ENCODE results near the gene LRP1-AS. TPM values are rescaled to one million over a fixed set of nuclear protein-coding genes. Genes with fewer than 3 reads are reported as not detected.

Gene LRP1-AS
- total RNA-seq, 1 donor: not detected

DNA sequence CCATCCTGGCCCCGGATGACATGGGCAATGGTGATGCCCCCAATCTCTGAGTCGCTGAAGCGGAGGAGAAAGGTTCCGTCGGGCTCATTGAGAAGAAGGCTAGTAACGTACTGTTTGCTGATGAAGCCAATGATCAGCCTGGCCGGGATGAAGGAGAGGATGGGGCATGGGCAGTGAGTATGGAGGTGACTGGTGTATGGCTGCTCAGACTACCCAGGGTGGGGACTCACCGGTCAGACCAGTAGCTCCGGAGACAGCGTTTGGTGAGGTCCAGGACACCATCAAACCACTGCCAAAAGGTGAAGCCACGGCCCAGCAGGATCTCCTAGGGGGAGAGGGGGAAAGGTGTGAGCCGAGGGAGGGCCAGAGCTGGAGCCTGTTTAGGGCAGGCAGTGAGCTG, 47.7 kb downstream of the LRP1-AS start:
- TF ChIP-seq, protein P1, sequence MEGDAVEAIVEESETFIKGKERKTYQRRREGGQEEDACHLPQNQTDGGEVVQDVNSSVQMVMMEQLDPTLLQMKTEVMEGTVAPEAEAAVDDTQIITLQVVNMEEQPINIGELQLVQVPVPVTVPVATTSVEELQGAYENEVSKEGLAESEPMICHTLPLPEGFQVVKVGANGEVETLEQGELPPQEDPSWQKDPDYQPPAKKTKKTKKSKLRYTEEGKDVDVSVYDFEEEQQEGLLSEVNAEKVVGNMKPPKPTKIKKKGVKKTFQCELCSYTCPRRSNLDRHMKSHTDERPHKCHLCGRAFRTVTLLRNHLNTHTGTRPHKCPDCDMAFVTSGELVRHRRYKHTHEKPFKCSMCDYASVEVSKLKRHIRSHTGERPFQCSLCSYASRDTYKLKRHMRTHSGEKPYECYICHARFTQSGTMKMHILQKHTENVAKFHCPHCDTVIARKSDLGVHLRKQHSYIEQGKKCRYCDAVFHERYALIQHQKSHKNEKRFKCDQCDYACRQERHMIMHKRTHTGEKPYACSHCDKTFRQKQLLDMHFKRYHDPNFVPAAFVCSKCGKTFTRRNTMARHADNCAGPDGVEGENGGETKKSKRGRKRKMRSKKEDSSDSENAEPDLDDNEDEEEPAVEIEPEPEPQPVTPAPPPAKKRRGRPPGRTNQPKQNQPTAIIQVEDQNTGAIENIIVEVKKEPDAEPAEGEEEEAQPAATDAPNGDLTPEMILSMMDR (IDR thresholded peaks at IDR 0.05; ENCODE audit: insufficient read depth, low read length): no peak
- DNase-seq (ENCODE audit: low read depth): no peak
- no peak overlapping the region for H3K4me3 ChIP-seq (ENCODE audit: low read depth, low read length)

DNA sequence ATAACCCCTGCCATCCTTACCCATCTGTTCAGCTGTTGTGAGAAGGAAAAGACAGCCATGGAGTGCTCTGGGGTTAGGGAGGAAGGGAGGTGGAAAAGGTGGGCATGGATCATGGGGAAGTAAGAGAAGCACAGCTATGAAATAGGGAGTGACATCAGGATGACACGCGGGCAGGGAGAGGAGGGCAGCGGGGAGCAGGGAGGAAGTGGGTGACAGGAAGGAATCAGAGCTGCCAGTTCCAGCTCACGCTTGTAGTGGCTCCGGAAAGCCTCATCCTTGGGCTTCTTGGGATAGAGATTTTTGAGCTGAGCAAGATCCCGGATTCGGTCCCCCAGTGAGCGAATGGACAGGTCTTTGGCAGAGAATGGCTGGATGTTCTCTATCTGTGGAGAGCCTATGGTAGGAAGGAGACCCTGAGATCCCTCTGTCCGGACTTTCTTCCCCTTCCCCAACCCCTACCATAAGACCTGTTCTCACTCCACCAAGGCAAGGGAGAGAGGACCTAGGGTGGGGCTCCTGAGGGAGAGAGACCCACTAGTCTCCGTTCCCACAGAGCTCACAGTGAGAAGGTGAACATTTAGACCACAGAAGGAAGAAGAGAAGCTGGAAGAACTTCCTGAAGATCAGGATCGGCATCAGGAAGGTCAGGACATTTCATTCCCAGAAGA, 48.2 kb downstream of the LRP1-AS start:
- no peak for DNase-seq (ENCODE audit: low read depth)
- no peak overlapping the region for H3K4me3 ChIP-seq (ENCODE audit: low read depth, low read length)
- TF ChIP-seq, protein P1 (IDR thresholded peaks at IDR 0.05; ENCODE audit: insufficient read depth, low read length): no peak

- no peak overlapping the region for H3K4me3 ChIP-seq (ENCODE audit: low read depth, low read length)
- no peak for DNase-seq (ENCODE audit: low read depth)
- TF ChIP-seq, protein P1 (IDR thresholded peaks at IDR 0.05; ENCODE audit: insufficient read depth, low read length): no peak
Observed at GRCh38 chr12:57098546-57098945, 48.9 kb downstream of the LRP1-AS start.

- no peak for DNase-seq (ENCODE audit: low read depth)
- H3K4me3 ChIP-seq (ENCODE audit: low read depth, low read length): no peak overlapping the region
- TF ChIP-seq, protein P1 (IDR thresholded peaks at IDR 0.05; ENCODE audit: insufficient read depth, low read length): no peak
Observed at GRCh38 chr12:57097554-57097835, 49.9 kb downstream of the LRP1-AS start.

DNA sequence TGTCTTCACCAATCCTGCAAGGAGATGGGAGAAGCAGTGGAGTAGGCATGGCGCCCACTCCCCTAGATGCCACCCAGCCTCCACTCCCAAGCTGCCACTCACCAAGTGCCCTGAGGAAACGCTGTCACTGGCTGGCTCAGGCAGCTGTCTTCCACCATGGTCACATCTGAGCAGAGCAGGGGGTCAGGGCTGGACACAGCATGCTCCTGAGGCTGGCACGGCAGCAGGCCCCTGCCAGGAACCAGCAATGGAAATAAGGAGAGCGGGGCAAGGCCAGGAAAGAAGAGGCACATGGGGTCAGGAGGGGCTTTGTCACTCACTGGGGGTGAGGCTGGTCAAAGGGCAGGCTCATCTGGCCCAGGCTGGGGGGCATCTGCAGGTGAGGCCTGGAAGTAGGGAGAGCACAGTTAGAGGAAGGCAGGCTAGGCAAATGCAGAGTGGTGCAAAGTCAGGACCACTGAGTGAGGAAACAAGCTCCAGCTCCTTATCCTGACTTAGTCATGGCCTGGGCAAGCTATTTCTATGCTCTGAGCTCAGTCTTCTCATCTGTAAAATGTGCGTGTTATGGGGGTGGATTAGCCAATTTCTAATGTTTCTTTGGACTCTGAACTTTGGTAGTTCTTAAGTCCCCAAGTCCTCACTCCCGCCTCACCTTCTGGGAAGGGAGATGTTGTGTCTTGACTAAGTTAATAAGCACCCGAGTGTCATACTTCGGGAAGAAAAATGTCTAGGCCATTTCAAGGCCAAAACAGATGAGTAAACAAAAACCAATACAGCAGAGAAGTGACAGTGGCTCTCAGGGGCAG, 50.5 kb downstream of the LRP1-AS start:
- DNase-seq (ENCODE audit: low read depth): no peak
- TF ChIP-seq, protein P1 (IDR thresholded peaks at IDR 0.05; ENCODE audit: insufficient read depth, low read length): no peak
- no peak overlapping the region for H3K4me3 ChIP-seq (ENCODE audit: low read depth, low read length)

GRCh38 chr12:57096099-57096572, 51.3 kb downstream of the LRP1-AS start:
- TF ChIP-seq, protein P1 (IDR thresholded peaks at IDR 0.05; ENCODE audit: insufficient read depth, low read length): no peak
- no peak overlapping the region for H3K4me3 ChIP-seq (ENCODE audit: low read depth, low read length)
- DNase-seq (ENCODE audit: low read depth): no peak

Measured in fibroblast of the aortic adventitia (primary cell).